SK-N-SH (cell line): Measurements from ENCODE around the gene ATM.

ENCODE experiments used
- EZH2phosphoT487 ChIP-seq: fragments of 200-600 bp; sonication (generic); IDR thresholded peaks from 2 replicates; pipeline ENCODE4 v1.6.1; 2017; ENCODE audit warnings: low read depth, mixed run types, mild to moderate bottlenecking, antibody characterized with exemption, moderate library complexity, borderline replicate concordance
- POLR2AphosphoS5 ChIP-seq: IDR thresholded peaks from 2 replicates; pipeline ENCODE4 v1.6.1; 2012; ENCODE audit warnings: low read depth, low read length
- RAD21 ChIP-seq: IDR thresholded peaks from 2 replicates; pipeline ENCODE4 v1.6.1; 2012; ENCODE audit warnings: mild to moderate bottlenecking, low read length
- TF ChIP-seq, protein P1 (sequence below): fragments of 200-600 bp; sonication (generic); IDR thresholded peaks from 2 replicates; pipeline ENCODE4 v1.6.1; 2017; ENCODE audit warnings: antibody characterized with exemption, mild to moderate bottlenecking, moderate library complexity
- TF ChIP-seq, protein P2 (sequence below): IDR thresholded peaks from 2 replicates; pipeline ENCODE4 v1.6.1; 2012; ENCODE audit warnings: mild to moderate bottlenecking, low read depth, low read length, moderate library complexity

DNA sequence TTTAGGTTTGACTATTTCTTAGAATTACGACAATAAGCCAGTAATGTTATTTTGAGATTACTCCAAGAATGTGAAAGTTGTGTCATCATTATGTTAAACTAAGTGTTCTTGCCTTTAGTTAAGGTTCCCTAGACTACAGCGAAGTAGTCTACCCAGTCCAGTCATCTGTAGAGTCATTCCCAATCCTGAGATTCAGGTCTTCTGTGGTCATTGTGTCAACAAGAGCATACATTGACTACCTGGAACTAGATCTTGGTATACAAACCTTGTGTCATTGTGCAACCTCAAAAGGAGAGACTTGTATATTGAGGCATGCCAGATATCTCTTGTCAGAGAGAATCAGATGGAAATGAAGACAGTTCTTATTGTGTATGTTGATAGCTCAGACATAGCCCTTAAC lies 115.9 kb downstream of the ATM start:
- no peak for TF ChIP-seq RAD21
- TF ChIP-seq, protein P1, sequence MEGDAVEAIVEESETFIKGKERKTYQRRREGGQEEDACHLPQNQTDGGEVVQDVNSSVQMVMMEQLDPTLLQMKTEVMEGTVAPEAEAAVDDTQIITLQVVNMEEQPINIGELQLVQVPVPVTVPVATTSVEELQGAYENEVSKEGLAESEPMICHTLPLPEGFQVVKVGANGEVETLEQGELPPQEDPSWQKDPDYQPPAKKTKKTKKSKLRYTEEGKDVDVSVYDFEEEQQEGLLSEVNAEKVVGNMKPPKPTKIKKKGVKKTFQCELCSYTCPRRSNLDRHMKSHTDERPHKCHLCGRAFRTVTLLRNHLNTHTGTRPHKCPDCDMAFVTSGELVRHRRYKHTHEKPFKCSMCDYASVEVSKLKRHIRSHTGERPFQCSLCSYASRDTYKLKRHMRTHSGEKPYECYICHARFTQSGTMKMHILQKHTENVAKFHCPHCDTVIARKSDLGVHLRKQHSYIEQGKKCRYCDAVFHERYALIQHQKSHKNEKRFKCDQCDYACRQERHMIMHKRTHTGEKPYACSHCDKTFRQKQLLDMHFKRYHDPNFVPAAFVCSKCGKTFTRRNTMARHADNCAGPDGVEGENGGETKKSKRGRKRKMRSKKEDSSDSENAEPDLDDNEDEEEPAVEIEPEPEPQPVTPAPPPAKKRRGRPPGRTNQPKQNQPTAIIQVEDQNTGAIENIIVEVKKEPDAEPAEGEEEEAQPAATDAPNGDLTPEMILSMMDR = no peak
- no peak for TF ChIP-seq EZH2phosphoT487
- no peak for TF ChIP-seq POLR2AphosphoS5
- TF ChIP-seq, protein P2, sequence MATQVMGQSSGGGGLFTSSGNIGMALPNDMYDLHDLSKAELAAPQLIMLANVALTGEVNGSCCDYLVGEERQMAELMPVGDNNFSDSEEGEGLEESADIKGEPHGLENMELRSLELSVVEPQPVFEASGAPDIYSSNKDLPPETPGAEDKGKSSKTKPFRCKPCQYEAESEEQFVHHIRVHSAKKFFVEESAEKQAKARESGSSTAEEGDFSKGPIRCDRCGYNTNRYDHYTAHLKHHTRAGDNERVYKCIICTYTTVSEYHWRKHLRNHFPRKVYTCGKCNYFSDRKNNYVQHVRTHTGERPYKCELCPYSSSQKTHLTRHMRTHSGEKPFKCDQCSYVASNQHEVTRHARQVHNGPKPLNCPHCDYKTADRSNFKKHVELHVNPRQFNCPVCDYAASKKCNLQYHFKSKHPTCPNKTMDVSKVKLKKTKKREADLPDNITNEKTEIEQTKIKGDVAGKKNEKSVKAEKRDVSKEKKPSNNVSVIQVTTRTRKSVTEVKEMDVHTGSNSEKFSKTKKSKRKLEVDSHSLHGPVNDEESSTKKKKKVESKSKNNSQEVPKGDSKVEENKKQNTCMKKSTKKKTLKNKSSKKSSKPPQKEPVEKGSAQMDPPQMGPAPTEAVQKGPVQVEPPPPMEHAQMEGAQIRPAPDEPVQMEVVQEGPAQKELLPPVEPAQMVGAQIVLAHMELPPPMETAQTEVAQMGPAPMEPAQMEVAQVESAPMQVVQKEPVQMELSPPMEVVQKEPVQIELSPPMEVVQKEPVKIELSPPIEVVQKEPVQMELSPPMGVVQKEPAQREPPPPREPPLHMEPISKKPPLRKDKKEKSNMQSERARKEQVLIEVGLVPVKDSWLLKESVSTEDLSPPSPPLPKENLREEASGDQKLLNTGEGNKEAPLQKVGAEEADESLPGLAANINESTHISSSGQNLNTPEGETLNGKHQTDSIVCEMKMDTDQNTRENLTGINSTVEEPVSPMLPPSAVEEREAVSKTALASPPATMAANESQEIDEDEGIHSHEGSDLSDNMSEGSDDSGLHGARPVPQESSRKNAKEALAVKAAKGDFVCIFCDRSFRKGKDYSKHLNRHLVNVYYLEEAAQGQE = no peak
